Measurements from ENCODE around the gene TDRD9. TPM values are rescaled to one million over a fixed set of nuclear protein-coding genes. Genes with fewer than 3 reads are reported as not detected.

Gene TDRD9
- total and polyA plus RNA-seq, 8 donors, result 0.67 to 28.6 (median 2.5) TPM

- Histone ChIP-seq H3K4me3 (no peak overlapping the region), H3K27ac (peak overlapping the region in 2 of 4 donors; percentile 30 to 39), H3K9me3 (no peaks in the 10 kb centered on the region), H3K4me1 (peaks cover 0 to 4% (median 0%) of the 10 kb centered on the region in 3 donors), H3K27me3 (no peaks in the 10 kb centered on the region), H3K36me3 (peaks cover 0 to 29% (median 8%) of the 10 kb centered on the region in 3 donors)
- peak in 1 of 6 donors; percentile 60 for DNase-seq
- no peak for TF ChIP-seq CTCF (IDR thresholded peaks at IDR 0.05)
- 75 to 83% methylated on average over 26 of the region's 26 CpGs for WGBS, 2 donors
- intact Hi-C loops (cut with DNase I), result loop anchor here in 2 of 3 donors (5.0 to 10.0 kb wide), 3 partner anchors 102 to 345 kb away; partner anchors contain the start of genes BAG5 (in 1 of the 2) and COA8 (in 1 of the 2)
- ATAC-seq, result no peak
- no peak for FAIRE-seq
These were observed 18.6 kb upstream of the TDRD9 start for GRCh38 chr14:103909531-103910261.

DNA sequence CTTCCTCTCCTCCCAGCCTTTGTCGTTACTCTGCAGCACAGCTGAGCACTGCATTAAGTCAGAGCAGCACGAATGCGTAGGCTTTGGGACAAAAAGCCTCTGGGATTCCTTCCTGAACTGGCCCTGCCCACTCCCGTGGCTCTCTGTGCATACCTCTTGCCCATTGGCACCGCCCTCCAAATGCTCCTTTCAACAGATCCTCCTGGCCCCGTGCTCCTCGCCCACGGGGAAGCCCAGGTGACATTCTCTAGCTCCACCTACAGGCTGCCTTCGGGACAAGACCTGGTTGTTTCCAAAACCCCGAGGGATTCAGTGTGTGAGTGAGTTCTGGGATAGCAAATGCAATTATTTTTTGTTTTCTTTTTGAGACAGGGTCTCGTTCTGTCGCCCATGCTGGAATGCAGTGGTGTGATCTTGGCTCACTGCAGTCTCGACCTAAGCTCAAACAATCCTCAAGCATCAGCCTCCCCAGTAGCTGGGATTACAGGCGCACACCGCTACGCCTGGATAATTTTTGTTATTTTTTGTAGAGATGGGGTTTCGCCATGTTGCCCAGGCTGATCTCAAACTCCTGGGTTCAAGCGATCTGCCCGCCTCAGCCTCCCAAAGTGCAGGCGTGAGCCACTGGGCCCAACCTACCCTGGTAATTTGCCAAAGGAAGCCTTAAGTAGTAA is 17.9 kb upstream of the TDRD9 start:
- H3K27ac ChIP-seq, result peak overlapping the region in 2 of 4 donors; percentile 30 to 39
- peaks cover 0 to 4% (median 0%) of the 10 kb centered on the region in 3 donors for H3K4me1 ChIP-seq
- peak; percentile 44 to 83 (median 68) for TF ChIP-seq CTCF (IDR thresholded peaks at IDR 0.05)
- peak; percentile 98 to 100 (median 99) for ATAC-seq
- H3K36me3 ChIP-seq, result peaks cover 0 to 29% (median 8%) of the 10 kb centered on the region in 3 donors
- no peaks in the 10 kb centered on the region for H3K9me3 ChIP-seq
- 19 to 22% methylated on average over 20 of the region's 20 CpGs for WGBS, 2 donors
- peak; percentile 83 to 93 (median 88) for DNase-seq
- intact Hi-C loops (cut with DNase I), result loop anchor here in 2 of 3 donors (5.0 to 10.0 kb wide), 3 partner anchors 103 to 346 kb away; partner anchors contain the start of genes BAG5 (in 1 of the 2) and COA8 (in 1 of the 2)
- no peak overlapping the region for H3K4me3 ChIP-seq
- FAIRE-seq, result no peak
- no peaks in the 10 kb centered on the region for H3K27me3 ChIP-seq

GRCh38 chr14:103910984-103911383 is 17.3 kb upstream of the TDRD9 start:
- ATAC-seq, result no peak
- intact Hi-C loops (cut with DNase I), result loop anchor here in 2 of 3 donors (5.0 to 10.0 kb wide), 3 partner anchors 104 to 346 kb away; partner anchors contain the start of genes BAG5 (in 1 of the 2) and COA8 (in 1 of the 2)
- no peak for FAIRE-seq
- H3K36me3 ChIP-seq, result peaks cover 0 to 29% (median 8%) of the 10 kb centered on the region in 3 donors
- 72 to 78% methylated on average over 6 of the region's 6 CpGs for WGBS, 2 donors
- DNase-seq, result no peak
- H3K4me3 ChIP-seq, result no peak overlapping the region
- no peak overlapping the region for H3K27ac ChIP-seq
- H3K9me3 ChIP-seq, result no peaks in the 10 kb centered on the region
- TF ChIP-seq CTCF (IDR thresholded peaks at IDR 0.05), result no peak
- H3K4me1 ChIP-seq, result peaks cover 0 to 4% (median 0%) of the 10 kb centered on the region in 3 donors
- no peaks in the 10 kb centered on the region for H3K27me3 ChIP-seq

DNA sequence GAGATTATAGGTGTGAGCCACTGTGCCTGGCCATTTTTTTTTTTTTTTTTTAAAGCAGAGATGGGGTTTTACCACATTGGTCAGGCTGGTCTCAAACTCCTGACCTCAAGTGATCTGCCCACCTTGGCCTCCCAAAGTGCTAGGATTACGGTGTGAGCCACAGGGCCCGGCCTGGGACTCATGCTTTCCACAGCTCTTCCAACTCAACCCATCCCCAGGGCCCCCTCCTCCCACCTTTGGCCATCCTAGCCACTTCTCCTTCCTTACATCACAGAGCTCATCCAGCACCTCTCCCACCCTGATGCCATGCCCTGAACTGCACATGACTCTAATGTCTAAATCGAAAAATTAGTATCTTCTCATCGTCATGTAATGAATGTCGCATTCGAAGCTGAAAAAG is 12.6 kb upstream of the TDRD9 start:
- intact Hi-C loops (cut with DNase I), result loop anchor here in 1 of 3 donors (10.0 kb wide), 2 partner anchors 181 to 351 kb away; partner anchors contain the start of genes BAG5 and COA8
- WGBS, 2 donors, result 87 to 91% methylated on average over 6 of the region's 6 CpGs
- Histone ChIP-seq H3K4me3 (no peak overlapping the region), H3K27ac (no peak overlapping the region), H3K27me3 (no peaks in the 10 kb centered on the region), H3K4me1 (peaks cover 0 to 12% (median 7%) of the 10 kb centered on the region in 3 donors), H3K36me3 (peaks cover 0 to 36% (median 8%) of the 10 kb centered on the region in 3 donors), H3K9me3 (no peaks in the 10 kb centered on the region)
- DNase-seq (no peak), FAIRE-seq (no peak), ATAC-seq (no peak)
- TF ChIP-seq CTCF (IDR thresholded peaks at IDR 0.05), result no peak
